ENCODE measurements around the gene MAGIX.
"Not testable (repeated sequence)": the region's sequence is repeated elsewhere in the genome, so short reads cannot be mapped to it uniquely, and the experiment has no call there.

Gene MAGIX

DNA sequence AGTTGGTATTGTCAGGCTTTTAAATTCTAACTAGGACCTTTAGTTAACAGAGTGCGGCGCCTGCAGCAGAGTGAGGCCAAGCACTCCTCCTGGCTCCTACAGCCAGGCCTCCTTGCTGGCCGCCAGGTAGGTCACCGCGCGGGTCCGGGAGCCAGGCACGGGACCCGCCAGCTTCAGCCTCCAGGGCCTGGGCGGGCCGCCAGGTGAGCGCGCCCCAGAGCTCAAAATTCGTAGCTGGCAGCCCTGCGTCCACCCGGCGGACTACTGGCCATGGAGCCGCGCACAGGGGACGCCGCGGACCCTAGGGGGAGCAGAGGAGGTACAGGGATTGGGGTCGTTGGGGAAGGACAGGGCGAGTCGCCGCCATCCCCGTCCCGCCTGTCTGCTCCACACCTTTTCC lies at the start of gene MAGIX:
MAGIX (plus strand) TSS at position 139 of the 400 bp plus-strand sequence; CDS start at position 271, 132 bp downstream.
- DNase-seq (ENCODE audit: low read depth in 4 of 4, low spot score in 1 of 4), result no peak

DNA sequence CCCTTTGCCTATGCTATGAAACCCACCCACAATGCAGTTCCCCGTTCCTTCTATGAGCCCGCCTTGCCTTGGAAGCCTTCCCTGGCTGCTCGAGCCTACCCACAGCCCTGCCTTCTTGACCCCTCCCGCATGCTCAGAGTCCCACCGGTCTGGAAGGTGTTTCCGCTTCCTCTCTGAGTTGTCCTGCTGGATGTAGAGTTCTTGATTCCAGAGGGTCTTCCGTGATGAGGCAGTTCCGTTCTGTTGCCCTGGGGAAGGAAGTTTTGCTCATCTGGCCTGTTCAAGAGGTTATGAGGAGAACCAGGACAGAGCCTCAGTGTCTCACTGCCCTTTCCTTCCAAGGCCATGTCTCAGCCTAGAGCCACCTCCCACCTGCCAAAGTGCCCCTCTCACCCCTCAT lies 46.5 kb upstream of the MAGIX start:
- no peak for DNase-seq (ENCODE audit: low read depth in 4 of 4, low spot score in 1 of 4)

DNA sequence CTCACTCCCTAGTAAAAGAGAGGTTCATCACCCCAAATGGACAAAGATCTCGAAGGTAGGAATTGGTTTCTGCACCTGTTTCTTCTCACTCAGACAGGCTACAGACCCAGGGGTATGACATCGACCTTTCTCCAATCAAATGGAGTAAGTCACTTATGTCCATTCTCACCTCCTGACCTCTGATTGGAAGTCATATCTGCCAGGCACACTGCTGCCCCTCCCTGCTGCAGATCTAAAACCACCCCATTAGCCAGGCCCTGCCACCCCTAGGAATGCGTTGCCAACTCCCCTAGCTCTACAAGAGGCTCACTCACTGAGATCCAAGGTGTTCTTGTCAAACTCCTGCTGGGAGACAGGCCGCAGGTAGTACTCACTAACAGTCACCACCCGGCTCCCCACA lies 45.8 kb upstream of the MAGIX start:
- DNase-seq (ENCODE audit: low read depth in 4 of 4, low spot score in 1 of 4), result no peak

DNA sequence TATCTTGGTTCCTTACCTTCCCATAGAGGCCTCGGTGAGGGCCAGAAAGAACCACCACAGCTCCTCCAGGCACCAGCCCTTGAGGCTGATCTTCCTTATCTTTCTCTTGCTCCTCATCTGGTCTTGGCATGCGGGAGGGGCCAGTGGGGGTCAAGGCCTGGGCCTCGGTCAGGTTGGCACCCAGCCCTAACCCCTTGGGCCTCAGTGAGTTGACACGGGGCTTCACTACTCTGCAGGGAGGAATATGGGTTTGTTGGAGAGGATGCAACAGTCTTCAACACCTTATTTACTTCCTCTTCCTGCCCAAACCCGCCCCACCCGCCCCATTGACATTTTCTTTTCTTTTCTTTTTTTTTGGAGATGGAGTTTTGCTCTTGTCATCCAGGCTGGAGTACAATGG lies 45.0 kb upstream of the MAGIX start:
- DNase-seq (ENCODE audit: low read depth in 4 of 4, low spot score in 1 of 4), result no peak

DNA sequence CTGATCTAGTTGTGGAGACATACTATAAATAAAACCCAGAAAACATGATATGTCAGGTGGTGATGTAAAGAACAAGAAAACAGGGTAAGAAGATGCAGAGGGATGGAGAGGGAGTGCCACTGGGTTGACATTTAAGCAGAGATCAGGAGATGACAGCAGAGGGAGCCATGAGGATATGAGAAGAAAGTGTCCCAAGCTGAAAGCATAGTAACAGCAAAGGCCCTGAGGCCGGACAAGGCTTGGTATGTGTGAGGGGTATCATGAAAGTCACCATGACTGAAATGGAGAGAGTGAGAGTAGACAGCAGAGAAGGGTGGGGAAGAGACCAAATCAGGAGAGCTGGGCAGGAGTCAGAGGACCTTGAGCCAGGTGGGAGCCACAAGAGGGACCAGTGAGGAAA lies 42.5 kb upstream of the MAGIX start:
- DNase-seq (ENCODE audit: low read depth in 4 of 4, low spot score in 1 of 4), result no peak

DNA sequence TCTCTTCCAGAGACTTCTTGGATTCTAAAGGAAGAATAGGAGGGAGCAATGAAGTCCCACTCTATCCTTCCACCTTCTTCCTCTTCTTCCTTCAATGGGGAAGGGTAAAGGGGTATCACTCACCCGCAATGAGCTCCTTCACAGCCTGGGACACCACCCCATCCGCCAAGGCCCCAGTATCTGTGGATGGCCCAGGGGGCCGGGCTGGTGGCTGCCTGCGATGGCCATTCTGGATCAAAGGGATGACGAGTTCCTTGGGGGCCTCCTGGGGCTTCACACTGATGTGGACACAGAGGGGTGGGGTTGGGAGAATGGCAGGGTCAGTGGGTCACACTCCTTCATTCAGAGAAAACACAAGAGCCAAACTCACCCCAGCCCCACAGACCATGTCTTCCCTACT lies 40.1 kb upstream of the MAGIX start:
- no peak for DNase-seq (ENCODE audit: low read depth in 4 of 4, low spot score in 1 of 4)

DNA sequence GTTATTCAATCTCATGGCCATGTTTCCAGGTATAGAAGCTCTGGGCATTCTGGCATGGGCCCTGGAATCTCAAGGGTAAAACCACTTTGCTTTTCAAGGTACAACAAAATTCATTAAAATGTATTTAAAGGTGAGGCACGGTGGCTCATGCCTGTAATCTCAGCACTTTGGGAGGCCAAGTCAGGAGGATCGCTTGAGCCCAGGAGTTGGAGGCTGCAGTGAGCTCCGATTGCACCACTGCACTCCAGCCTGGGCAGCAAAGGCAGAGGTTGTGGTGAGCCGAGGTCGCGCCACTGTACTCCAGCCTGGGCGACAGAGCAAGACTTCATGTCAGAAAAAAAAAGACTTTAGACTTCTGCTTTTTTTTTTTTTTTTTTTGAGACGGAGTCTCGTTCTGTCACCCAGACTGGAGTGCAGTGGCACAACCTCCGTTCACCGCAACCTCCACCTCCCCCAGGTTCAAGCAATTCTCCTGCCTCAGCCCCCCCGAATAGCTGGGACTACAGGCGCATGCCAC lies 34.8 kb upstream of the MAGIX start:
- DNase-seq (ENCODE audit: low read depth in 4 of 4, low spot score in 1 of 4), result not testable (repeated sequence)

DNA sequence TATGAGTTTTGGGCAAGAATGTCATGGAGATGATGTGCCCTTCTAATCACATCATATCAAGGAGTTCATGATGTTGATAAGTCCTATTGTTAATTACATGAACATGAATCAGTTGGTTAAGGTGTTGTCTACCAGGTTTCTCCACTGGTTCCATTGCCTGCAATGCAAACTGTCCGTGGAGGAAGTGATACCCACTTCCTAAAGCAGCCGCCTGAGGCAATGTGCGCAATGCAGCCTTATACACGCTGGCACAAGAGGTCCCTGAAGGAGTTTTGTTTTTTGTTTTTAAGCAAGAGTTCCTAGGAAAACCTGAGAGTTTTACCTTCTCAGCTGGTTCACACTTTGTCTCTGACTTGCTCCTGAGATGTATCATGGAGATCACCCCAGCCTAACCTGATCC lies 33.1 kb upstream of the MAGIX start:
- no peak for DNase-seq (ENCODE audit: low read depth in 4 of 4, low spot score in 1 of 4)

DNA sequence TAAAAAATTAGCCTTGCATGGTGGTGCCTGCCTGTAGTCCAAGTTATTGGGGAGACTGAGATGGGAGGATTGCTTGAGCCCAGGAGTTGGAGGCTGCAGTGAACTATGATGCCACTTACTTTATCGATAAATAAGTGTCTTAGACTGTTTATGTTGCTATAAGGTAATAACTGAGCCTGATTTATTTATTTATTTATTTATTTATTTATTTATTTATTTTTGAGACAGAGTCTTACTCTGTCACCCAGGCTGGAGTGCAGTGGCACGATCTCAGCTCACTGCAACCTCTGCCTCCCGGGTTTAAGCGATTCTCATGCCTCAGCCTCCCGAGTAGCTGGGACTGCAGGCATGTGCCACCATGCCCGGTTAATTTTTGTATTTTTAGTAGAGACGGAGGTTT lies 30.3 kb upstream of the MAGIX start:
- DNase-seq (ENCODE audit: low read depth in 4 of 4, low spot score in 1 of 4), result not testable (repeated sequence)

DNA sequence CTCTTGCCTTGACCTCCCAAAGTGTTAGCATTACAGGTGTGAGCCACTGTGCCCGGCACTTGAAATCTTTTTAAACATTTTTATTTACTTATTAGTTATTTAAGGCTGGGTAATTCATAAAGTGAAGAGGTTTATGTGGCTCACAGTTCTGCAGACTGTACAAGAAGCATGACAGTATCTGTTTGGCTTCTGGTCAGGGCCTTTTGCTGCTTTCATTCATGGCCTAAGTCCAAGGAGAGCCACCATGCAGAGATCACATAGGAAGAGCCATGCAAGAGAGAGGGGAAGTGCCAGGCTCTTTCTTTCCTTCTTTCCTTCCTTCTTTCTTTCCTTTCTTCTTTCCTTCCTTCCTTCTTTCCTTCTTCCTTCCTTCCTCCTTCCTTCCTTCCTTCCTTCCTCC lies 28.8 kb upstream of the MAGIX start:
- DNase-seq (ENCODE audit: low read depth in 4 of 4, low spot score in 1 of 4), result no peak

DNA sequence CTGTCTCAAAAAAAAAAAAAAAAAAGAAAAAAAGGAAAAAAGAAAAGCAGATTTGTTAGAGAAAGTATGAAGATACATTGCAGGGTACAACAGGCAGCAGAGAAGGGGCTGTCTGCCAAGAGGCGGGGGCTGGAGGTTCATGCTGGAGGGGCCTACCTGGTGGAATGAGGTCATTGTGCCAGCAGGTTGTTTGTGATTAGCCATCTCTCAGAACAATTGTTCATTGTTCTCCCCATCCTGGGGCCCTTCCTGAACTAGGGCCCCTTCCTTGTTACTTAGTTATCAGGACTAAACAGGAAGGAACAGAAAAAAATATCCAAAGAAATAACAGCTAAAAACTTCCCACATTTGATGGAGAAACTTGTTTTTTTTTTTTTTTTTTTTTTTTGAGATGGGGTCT lies 25.1 kb upstream of the MAGIX start:
- no peak for DNase-seq (ENCODE audit: low read depth in 4 of 4, low spot score in 1 of 4)

DNA sequence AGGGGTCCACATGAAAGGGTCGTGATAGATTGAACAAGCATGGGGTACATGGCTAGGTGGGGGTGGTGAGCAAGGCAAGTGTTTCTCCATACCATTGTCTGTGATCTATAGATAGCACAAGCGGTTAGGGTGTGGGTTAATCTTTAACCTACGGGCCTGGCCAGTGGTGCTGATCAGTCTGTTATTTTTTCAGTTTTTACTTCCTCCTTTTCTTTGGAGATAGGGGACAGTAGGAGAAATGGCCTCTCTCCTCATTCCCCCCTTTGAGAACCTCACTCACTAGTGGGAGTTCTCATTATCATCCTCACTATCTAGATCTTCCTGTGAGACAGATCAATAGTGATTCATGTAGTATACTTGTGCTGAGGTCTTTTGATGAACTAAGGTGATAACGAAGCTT lies 22.8 kb upstream of the MAGIX start:
- DNase-seq (ENCODE audit: low read depth in 4 of 4, low spot score in 1 of 4), result no peak

DNA sequence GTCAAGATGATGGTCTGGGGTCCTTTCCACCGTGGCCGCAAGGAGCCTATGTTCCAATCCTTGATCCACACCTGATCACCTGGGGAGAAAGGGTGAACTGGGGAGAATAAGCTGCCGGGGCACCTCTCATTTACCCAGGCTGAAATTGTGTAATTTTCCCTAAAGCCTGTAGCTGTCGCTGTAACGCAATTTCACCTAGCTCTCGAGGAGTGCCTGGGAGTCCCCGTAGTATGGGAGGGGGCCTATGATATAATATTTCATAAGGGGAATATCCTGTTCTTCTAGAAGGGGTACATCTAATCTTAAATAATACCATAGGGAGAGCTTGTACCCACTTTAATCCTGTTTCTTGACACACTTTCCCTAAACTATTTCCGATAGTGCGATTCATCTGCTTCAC lies 20.3 kb upstream of the MAGIX start:
- not testable (repeated sequence) for DNase-seq (ENCODE audit: low read depth in 4 of 4, low spot score in 1 of 4)

DNA sequence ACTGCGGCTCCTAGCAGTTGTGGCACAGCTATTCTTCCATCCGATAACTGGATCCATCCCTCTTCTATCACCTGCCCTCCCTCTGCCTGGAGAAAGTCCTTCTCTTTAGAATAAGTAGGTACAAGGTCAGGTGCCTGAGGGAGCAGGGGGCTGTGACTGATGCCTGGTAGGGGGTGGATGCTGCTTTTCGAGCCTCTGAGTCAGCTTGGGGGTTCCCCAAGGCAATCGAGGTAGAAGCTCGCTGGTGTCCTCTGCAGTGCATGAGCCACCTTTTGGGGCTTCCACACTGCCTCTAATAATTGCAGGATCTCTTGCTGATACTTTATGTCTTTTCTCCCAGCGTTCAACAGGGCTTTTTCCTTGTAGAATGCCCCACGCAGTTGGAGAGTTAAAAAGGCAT lies 19.4 kb upstream of the MAGIX start:
- DNase-seq (ENCODE audit: low read depth in 4 of 4, low spot score in 1 of 4), result not testable (repeated sequence)

DNA sequence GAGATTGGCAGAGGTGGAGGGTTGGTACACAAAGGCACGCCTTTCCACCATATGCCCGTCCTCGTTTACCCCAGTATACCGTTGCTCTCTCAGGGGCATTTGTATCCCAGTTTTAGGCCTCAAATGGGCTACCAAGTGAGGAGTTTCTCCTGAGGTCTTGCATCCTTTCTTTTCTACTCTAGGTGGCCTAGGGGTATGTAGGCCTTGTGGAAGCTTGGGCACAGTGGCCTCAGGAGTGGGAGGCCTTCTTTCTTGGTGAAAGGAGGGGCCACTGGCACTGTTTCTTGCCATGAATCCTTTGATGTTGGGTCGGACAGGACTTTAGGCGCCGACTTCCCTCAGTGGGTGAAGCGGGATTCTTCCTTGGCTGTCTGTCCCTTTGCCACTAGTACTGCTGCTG lies 15.3 kb upstream of the MAGIX start:
- no peak for DNase-seq (ENCODE audit: low read depth in 4 of 4, low spot score in 1 of 4)

DNA sequence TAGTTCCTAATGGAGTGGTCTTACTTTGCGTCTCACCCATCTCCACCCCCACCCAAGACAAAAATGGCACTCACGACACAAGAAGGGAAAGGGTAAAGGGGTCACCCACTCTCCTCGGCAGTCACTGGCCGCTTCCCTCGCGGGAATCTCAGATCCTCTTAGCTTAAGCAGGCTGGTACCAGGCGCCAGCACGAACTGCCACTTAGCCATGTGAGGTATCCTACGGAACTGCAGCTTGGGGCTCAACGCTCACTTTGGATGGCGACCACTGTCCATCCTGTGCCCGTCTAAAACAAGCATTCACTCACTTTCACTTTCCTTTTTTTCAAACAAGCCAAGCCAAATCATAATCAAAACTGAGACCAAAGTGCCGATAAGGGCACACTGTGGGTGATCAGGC lies 14.6 kb upstream of the MAGIX start:
- DNase-seq (ENCODE audit: low read depth in 4 of 4, low spot score in 1 of 4), result no peak

DNA sequence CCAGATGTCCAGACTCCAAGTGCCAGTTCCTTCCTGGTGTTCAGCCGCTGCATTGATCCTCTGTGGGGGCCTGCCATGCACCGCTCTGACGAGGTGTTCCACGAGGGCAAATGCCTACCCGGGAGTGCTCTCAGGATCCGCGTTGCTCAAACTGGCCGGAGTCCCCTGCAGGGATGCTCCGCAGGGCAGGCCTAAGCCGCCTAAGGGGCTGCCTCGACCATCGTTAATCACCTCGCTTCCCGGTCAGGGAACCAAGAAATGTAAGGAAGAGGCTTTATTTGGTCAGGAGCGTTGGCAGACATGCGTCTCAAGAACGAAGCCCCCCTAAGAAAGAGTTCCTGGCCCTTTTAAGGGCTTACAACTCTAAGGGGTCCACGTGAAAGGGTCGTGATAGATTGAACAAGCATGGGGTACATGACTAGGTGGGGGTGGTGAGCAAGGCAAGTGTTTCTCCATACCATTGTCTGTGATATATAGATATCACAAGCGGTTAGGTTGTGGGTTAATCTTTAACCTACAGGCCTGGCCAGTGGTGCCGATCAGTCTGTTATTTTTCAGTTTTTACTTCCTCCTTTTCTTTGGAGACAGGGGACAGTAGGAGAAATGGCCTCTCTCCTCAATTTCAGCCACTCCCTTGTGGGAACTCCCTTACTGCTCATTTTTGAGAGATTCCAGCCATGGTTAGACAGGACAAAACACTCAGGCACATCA lies 14.0 kb upstream of the MAGIX start:
- not testable (repeated sequence) for DNase-seq (ENCODE audit: low read depth in 4 of 4, low spot score in 1 of 4)

DNA sequence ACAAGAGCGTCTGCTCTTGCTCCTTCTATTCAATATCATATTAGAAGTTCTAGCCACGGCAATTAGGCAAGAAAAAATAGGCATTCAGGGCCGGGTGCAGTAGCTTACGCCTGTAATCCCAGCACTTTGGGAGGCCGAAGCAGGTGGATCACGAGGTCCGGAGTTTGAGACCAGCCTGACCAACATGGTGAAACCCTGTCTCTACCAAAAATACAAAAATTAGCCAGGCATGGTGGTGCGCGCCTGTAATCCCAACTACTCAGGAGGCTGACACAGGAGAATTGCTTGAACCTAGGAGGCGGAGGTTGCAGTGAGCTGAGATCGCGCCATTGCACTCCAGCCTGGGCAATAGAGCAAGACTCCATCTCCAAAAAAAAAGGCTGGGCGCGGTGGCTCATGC lies 13.3 kb upstream of the MAGIX start:
- DNase-seq (ENCODE audit: low read depth in 4 of 4, low spot score in 1 of 4), result not testable (repeated sequence)

DNA sequence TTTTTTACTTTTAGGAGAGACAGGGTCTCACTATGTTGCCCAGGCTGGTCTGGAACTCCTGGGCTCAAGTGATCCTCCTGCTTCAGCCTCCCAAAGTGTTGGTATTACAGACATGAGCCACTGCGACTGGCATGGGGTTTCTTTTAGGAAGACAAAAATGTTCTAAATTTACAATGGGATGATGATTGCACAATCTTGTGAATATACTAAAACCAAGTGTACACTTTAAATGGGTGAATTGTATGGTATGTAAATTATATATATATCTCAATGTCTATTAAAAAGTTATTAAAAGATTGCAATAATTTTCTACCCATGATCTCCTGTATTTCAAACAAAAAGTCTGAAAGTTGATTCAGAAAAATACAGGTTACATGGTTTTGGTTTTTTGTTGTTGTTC lies 9.1 kb upstream of the MAGIX start:
- no peak for DNase-seq (ENCODE audit: low read depth in 4 of 4, low spot score in 1 of 4)

DNA sequence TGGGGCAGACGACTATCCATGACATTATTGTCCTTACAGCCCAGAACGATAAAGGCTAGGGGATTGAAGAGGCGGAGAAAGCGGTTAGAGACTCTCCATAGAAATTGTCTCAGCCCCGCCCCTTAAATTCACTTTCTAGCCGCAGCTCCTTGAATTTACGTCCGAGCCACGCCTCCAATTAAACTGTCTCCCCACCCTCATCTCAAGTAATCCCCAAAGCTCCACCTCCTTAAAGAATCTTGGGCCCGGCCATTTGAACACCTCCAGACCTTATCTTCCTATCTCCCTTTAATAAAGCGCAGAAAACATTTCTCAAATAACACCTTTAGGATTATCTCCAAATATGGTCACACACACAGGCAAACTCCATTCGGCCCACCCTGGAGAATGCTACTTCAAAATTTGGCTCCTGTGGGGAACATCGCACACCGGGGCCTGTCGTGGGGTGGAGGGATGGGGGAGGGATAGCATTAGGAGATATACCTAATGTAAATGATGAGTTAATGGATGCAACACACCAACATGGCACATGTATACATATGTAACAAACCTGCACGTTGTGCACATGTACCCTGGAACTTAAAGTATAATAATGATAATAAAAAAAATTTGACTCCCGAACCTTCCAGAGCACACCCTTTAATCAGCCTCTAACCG lies 7.2 kb upstream of the MAGIX start:
- no peak for DNase-seq (ENCODE audit: low read depth in 4 of 4, low spot score in 1 of 4)

DNA sequence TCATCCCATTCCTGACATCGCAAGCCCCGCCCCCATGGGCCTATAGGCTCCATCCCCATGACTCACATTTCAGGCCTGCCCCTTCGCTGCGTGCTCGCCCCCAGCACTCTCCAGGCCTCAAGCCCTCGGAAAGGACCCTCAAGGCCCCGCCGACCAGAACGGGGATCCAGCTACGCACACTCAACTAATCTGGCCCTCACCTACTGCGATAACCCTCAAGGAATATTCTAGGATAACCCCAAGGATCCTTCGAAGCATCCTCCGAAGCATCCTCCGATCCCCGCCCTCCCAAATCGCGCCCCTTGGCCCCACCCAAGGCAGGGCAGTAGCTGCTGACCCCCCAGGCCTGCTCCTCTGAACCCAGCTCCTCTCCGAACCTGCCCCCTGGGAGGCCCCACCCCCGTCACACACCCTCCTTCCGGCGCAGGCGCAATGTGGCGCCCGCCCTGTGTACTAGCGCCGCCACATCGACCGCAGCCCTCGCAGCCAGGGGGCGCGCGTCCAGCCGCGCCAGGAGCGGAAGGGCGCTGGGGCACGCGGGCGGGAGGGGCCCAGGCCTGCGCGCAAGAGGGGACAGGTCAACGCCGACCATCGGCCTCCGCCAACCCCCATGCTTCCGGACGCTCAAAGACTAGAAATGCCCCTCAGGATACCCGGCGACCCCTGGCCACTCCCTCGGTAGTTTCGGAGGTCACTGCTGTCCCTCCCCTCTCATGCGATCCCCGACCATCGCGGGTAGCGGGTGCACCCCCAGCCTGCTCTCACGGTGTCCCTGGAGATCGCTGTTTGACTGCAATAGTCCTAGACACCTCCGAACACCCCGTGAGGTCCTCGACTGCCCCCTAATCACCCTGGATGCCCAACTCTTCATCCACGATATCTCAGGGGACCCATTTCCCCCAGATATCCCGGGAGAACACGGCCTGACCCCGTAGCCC lies 6.4 kb upstream of the MAGIX start:
- peak; percentile 59 to 74 (median 71) for DNase-seq (ENCODE audit: low read depth in 4 of 4, low spot score in 1 of 4)

DNA sequence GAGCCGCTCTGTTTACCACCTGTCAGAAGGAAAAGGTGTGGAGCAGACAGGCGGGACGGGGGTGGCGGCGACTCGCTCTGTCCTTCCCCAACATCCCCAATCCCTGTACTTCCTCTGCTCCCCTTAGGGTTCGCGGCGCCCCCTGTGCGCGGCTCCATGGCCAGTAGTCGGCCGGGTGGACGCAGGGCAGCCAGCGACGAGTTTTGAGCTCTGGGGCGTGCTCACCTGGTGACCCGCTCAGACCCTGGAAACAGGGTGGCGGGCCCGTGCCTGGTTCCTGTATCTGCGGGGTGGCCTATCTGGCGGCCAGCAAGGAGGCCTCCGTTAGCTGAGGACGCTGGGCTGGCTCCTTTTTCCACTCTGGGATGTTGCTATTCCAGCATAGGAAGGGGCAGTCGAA lies 5.4 kb upstream of the MAGIX start:
- no peak for DNase-seq (ENCODE audit: low read depth in 4 of 4, low spot score in 1 of 4)

Data from stimulated activated CD4-positive, alpha-beta T cell treated with anti-CD3 and anti-CD28 coated beads, Interleukin-1b, Interleukin-23, amount 100 ng/mL, for 24 hours (primary cell).